ENCODE results near the gene C1orf21.

DNA sequence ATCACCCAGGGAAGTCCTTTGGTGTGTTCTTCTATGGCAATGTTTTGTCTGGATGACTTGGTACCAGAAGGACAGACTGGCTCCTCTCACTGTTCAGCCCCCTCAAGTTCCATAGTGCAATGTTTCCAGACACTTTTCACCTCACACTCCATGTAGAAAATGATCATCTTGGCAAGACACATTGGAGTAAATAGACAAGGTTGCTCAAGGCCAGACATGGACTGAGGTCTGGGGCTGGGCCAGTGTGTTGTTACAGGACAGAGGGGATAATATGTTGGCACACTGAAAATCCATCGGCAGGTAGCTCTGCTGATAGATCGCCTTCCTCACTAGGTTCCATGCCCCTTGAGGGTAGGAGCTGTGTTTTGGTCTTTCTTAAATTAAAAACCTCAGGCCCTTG is 51.5 kb downstream of the C1orf21 start:
- TF ChIP-seq, protein P1, sequence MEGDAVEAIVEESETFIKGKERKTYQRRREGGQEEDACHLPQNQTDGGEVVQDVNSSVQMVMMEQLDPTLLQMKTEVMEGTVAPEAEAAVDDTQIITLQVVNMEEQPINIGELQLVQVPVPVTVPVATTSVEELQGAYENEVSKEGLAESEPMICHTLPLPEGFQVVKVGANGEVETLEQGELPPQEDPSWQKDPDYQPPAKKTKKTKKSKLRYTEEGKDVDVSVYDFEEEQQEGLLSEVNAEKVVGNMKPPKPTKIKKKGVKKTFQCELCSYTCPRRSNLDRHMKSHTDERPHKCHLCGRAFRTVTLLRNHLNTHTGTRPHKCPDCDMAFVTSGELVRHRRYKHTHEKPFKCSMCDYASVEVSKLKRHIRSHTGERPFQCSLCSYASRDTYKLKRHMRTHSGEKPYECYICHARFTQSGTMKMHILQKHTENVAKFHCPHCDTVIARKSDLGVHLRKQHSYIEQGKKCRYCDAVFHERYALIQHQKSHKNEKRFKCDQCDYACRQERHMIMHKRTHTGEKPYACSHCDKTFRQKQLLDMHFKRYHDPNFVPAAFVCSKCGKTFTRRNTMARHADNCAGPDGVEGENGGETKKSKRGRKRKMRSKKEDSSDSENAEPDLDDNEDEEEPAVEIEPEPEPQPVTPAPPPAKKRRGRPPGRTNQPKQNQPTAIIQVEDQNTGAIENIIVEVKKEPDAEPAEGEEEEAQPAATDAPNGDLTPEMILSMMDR (IDR thresholded peaks at IDR 0.05 in 8 of 11, conservative IDR thresholded peaks at IDR 0.05 in 3 of 11): no peak
- TF ChIP-seq POLR2A (IDR thresholded peaks at IDR 0.05): no peak
